IMR-90 (cell line): ENCODE results near the gene ARHGEF26.

ENCODE experiments used
- CEBPB ChIP-seq: IDR thresholded peaks from 2 replicates; pipeline ENCODE4 v1.6.1; 2012; ENCODE audit warnings: low read depth, low read length, improper control_type of control experiment
- FOS ChIP-seq: fragments of 150-350 bp; IDR thresholded peaks from 2 replicates; pipeline ENCODE4 v1.6.1; 2016; ENCODE audit warnings: low read depth, low read length
- MAZ ChIP-seq: IDR thresholded peaks from 2 replicates; pipeline ENCODE4 v1.6.1; 2012; ENCODE audit warnings: low read depth, mild to moderate bottlenecking, low read length, improper control_type of control experiment, moderate library complexity, borderline replicate concordance
- POLR2A ChIP-seq: IDR thresholded peaks from 2 replicates; pipeline ENCODE4 v1.6.1; 2012; ENCODE audit warnings: mild to moderate bottlenecking, low read depth, low read length
- RAD21 ChIP-seq: IDR thresholded peaks from 2 replicates; pipeline ENCODE4 v1.6.1; 2012; ENCODE audit warnings: low read length, improper control_type of control experiment
- SMC3 ChIP-seq: fragments of 150-350 bp; IDR thresholded peaks from 2 replicates; pipeline ENCODE4 v1.6.1; 2016; ENCODE audit warnings: low read depth, mild to moderate bottlenecking, antibody characterized with exemption, low read length, moderate library complexity
- TF ChIP-seq, protein P1 (sequence below): conservative IDR thresholded peaks from 2 replicates; pipeline ENCODE4 v1.5.1; 2012; ENCODE audit warnings: mild to moderate bottlenecking, low read depth, low read length, improper control_type of control experiment
- TF ChIP-seq, protein P2 (sequence below): fragments of 150-350 bp; IDR thresholded peaks from 2 replicates; pipeline ENCODE4 v1.6.1; 2016; ENCODE audit warnings: low read depth, mild to moderate bottlenecking, low read length, moderate library complexity, borderline replicate concordance

DNA sequence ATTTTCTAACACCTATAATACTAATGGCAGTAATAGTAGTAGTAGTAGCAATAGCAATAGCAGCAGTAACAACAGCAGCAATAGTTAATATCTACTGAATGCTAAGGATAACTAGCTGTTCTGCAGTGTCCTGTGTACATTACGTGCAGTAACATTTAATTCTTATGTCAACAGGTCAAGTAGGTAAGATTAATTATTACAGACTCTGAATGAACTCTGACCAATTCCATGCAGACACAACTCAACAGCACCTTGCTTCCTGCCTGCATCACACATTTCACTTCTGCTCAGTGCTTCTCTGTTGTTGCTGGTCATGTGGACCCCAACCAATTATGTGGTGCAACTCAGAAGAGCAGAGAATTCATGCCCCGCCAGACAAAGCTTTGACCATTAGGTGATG, 39.9 kb upstream of the ARHGEF26 start:
- TF ChIP-seq, protein P1, sequence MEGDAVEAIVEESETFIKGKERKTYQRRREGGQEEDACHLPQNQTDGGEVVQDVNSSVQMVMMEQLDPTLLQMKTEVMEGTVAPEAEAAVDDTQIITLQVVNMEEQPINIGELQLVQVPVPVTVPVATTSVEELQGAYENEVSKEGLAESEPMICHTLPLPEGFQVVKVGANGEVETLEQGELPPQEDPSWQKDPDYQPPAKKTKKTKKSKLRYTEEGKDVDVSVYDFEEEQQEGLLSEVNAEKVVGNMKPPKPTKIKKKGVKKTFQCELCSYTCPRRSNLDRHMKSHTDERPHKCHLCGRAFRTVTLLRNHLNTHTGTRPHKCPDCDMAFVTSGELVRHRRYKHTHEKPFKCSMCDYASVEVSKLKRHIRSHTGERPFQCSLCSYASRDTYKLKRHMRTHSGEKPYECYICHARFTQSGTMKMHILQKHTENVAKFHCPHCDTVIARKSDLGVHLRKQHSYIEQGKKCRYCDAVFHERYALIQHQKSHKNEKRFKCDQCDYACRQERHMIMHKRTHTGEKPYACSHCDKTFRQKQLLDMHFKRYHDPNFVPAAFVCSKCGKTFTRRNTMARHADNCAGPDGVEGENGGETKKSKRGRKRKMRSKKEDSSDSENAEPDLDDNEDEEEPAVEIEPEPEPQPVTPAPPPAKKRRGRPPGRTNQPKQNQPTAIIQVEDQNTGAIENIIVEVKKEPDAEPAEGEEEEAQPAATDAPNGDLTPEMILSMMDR, result no peak
- TF ChIP-seq POLR2A (no peak), MAZ (no peak), CEBPB (no peak), RAD21 (no peak), FOS (no peak), SMC3 (no peak)
- TF ChIP-seq, protein P2, sequence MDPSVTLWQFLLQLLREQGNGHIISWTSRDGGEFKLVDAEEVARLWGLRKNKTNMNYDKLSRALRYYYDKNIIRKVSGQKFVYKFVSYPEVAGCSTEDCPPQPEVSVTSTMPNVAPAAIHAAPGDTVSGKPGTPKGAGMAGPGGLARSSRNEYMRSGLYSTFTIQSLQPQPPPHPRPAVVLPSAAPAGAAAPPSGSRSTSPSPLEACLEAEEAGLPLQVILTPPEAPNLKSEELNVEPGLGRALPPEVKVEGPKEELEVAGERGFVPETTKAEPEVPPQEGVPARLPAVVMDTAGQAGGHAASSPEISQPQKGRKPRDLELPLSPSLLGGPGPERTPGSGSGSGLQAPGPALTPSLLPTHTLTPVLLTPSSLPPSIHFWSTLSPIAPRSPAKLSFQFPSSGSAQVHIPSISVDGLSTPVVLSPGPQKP, result no peak
